ENCODE measurements around the gene ESYT1. TPM values are rescaled to one million over a fixed set of nuclear protein-coding genes. Genes with fewer than 3 reads are reported as not detected.

ESYT1 gene
- total and polyA plus RNA-seq, 8 donors, result 8.6 to 142 (median 29.7) TPM

GRCh38 chr12:56086096-56086495 lies 42.0 kb upstream of the ESYT1 start:
- DNase-seq, result peak; percentile 78 to 82
- TF ChIP-seq EP300 (IDR thresholded peaks at IDR 0.05), result no peak
- peak in 2 of 3 donors; percentile 54 to 70 for TF ChIP-seq POLR2AphosphoS5 (IDR thresholded peaks at IDR 0.05)
- TF ChIP-seq POLR2A (IDR thresholded peaks at IDR 0.05), result no peak
- TF ChIP-seq CTCF (IDR thresholded peaks at IDR 0.05), result no peak
- WGBS, 5 donors, result 41 to 63% (median 54%) methylated on average over 3 of the region's 3 CpGs
- peak overlapping the region; percentile 66 to 96 (median 79) for H3K27ac ChIP-seq
- peaks cover 10 to 64% (median 46%) of the 10 kb centered on the region in 4 donors for H3K36me3 ChIP-seq
- H3K4me3 ChIP-seq, result peak overlapping the region in 1 of 4 donors; percentile 13
- no peaks in the 10 kb centered on the region for H3K9me3 ChIP-seq
- peaks cover 0 to 4% (median 0%) of the 10 kb centered on the region in 3 donors for H3K27me3 ChIP-seq
- intact Hi-C loops (cut with DNase I; ENCODE audit: low total_unique reads), result no loop called here
- peaks cover 8 to 59% (median 45%) of the 10 kb centered on the region in 4 donors for H3K4me1 ChIP-seq

- WGBS, 5 donors, result 54 to 76% (median 67%) methylated on average over 5 to 6 of the region's 6 CpGs
- H3K36me3 ChIP-seq, result peaks cover 10 to 67% (median 46%) of the 10 kb centered on the region in 4 donors
- intact Hi-C loops (cut with DNase I; ENCODE audit: low total_unique reads), result no loop called here
Measured at GRCh38 chr12:56086608-56087007, 41.5 kb upstream of the ESYT1 start.

GRCh38 chr12:56087220-56087619 lies 40.8 kb upstream of the ESYT1 start:
- H3K27me3 ChIP-seq, result no peaks in the 10 kb centered on the region
- intact Hi-C loops (cut with DNase I; ENCODE audit: low total_unique reads), result no loop called here
- no peaks in the 10 kb centered on the region for H3K9me3 ChIP-seq
- H3K4me1 ChIP-seq, result peaks cover 8 to 59% (median 44%) of the 10 kb centered on the region in 4 donors
- TF ChIP-seq CTCF (IDR thresholded peaks at IDR 0.05) (no peak), POLR2AphosphoS5 (IDR thresholded peaks at IDR 0.05) (peak in 2 of 3 donors; percentile 18 to 79)
- 42 to 59% (median 49%) methylated on average over 5 to 6 of the region's 6 CpGs for WGBS, 5 donors
- H3K36me3 ChIP-seq, result peaks cover 10 to 73% (median 46%) of the 10 kb centered on the region in 4 donors
- peak; percentile 91 to 97 for DNase-seq
- H3K4me3 ChIP-seq, result peak overlapping the region in 1 of 4 donors; percentile 26
- H3K27ac ChIP-seq, result peak overlapping the region; percentile 66 to 96 (median 79)

More at GRCh38 chr12:56086608-56087007, 41.5 kb upstream of the ESYT1 start:
- H3K9me3 ChIP-seq, result no peaks in the 10 kb centered on the region
- peak overlapping the region in 1 of 4 donors; percentile 13 for H3K4me3 ChIP-seq
- H3K27ac ChIP-seq, result peak overlapping the region; percentile 66 to 96 (median 79)
- no peak for DNase-seq
- TF ChIP-seq POLR2AphosphoS5 (IDR thresholded peaks at IDR 0.05) (no peak), POLR2A (IDR thresholded peaks at IDR 0.05) (no peak), EP300 (IDR thresholded peaks at IDR 0.05) (no peak), CTCF (IDR thresholded peaks at IDR 0.05) (no peak)
- peaks cover 8 to 59% (median 45%) of the 10 kb centered on the region in 4 donors for H3K4me1 ChIP-seq
- H3K27me3 ChIP-seq, result no peaks in the 10 kb centered on the region

- H3K27ac ChIP-seq, result no peak overlapping the region
- H3K36me3 ChIP-seq, result peaks cover 50 to 99% (median 91%) of the 10 kb centered on the region in 4 donors
- WGBS, 5 donors, result 77 to 87% (median 82%) methylated on average over 6 of the region's 6 CpGs
- intact Hi-C loops (cut with DNase I; ENCODE audit: low total_unique reads), result no loop called here
- peaks cover 0 to 17% (median under 1%) of the 10 kb centered on the region in 4 donors for H3K4me1 ChIP-seq
- no peaks in the 10 kb centered on the region for H3K9me3 ChIP-seq
- DNase-seq, result no peak
- H3K4me3 ChIP-seq, result no peak overlapping the region
- H3K27me3 ChIP-seq, result peaks cover 0 to 2% (median 0%) of the 10 kb centered on the region in 3 donors
- no peak for TF ChIP-seq POLR2AphosphoS5 (IDR thresholded peaks at IDR 0.05)
- no peak for TF ChIP-seq EP300 (IDR thresholded peaks at IDR 0.05)
- no peak for TF ChIP-seq POLR2A (IDR thresholded peaks at IDR 0.05)
- no peak for TF ChIP-seq CTCF (IDR thresholded peaks at IDR 0.05)
Measured at GRCh38 chr12:56097738-56098137, 30.3 kb upstream of the ESYT1 start.
